ENCODE data around the gene IZUMO3.

Gene IZUMO3

GRCh38 chr9:24518545-24518944 lies 27.2 kb downstream of the IZUMO3 start:
- no peak overlapping the region for H3K27ac Mint-ChIP-seq
- no peak overlapping the region for H3K4me3 Mint-ChIP-seq
- no peak for TF ChIP-seq CTCF (IDR thresholded peaks at IDR 0.05; ENCODE audit: unreplicated experiment in 3 of 3)
- no peaks in the 10 kb centered on the region for H3K9me3 Mint-ChIP-seq
- no peaks in the 10 kb centered on the region for H3K36me3 Mint-ChIP-seq (ENCODE audit: low read depth)
- no peaks in the 10 kb centered on the region for H3K4me1 Mint-ChIP-seq
- no peaks in the 10 kb centered on the region for H3K27me3 Mint-ChIP-seq (ENCODE audit: low read depth)

DNA sequence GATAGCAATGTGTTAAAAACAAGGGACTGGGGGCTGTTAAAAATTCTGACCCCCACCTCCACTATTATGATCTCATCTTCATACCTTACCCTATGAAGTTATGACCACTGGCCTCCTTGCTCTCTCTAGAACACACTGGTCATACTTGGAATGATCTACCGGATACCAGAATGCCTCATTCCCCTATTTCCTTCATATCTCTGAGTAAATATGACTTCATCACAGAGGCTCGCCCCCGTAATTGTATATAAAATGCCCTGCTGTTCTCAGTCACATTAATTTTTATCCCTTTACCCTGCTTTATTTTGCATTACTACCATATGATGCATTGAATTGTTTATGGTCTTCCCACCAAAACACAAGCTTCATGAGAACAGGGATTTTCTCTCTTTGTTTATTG lies 29.2 kb downstream of the IZUMO3 start:
- H3K36me3 Mint-ChIP-seq (ENCODE audit: low read depth), result no peaks in the 10 kb centered on the region
- TF ChIP-seq CTCF (IDR thresholded peaks at IDR 0.05; ENCODE audit: unreplicated experiment in 3 of 3), result no peak

DNA sequence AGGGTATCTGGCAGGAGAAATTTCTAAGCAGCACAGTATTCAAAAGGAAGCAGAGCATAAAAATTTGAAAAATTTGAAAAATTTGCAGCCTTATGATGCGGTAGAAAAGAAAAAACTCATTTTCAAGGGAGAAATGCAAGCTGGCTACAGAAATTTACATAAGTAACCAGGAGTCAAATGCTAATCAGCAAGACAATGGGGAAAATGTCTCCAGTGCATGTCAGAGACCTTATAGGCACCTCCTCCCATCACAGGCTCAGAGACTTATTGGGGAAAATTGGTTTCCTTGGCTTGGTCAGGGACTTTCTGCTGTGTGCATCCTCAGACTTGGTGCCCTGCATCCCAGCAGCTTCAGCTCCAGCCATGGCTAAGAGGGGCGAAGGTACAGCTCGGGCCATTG lies 35.8 kb downstream of the IZUMO3 start:
- Mint-ChIP-seq H3K4me1 (peaks cover 8% of the 10 kb centered on the region), H3K9me3 (peaks cover 21% of the 10 kb centered on the region), H3K27me3 (ENCODE audit: low read depth) (no peaks in the 10 kb centered on the region), H3K4me3 (no peak overlapping the region), H3K36me3 (ENCODE audit: low read depth) (peaks cover 5% of the 10 kb centered on the region), H3K27ac (no peak overlapping the region)
- no peak for TF ChIP-seq CTCF (IDR thresholded peaks at IDR 0.05; ENCODE audit: unreplicated experiment in 3 of 3)

More for the DNA sequence above, 29.2 kb downstream of the IZUMO3 start:
- H3K4me3 Mint-ChIP-seq, result no peak overlapping the region
- peaks cover 4% of the 10 kb centered on the region for H3K9me3 Mint-ChIP-seq
- H3K4me1 Mint-ChIP-seq, result peaks cover 8% of the 10 kb centered on the region
- no peaks in the 10 kb centered on the region for H3K27me3 Mint-ChIP-seq (ENCODE audit: low read depth)
- H3K27ac Mint-ChIP-seq, result no peak overlapping the region

DNA sequence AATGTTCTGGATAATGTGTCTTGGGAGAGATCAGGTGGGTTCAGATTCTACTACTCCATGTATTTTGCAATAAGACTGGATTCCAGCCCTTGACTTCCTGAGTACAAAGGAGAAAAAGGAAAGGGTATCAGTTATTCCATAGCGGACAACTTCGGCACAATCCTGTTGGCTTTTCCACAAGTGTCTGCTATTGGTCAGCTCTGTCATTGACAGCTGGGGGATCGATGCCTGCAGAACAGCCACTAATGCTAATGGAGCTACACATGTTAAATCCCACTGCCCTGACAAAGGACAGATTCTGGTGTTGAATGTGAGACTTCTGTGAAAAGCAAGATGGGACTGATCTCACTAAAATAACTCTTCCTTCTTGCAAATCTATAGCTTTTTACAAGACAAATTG lies 41.2 kb downstream of the IZUMO3 start:
- Mint-ChIP-seq H3K27ac (no peak overlapping the region), H3K4me1 (peaks cover 9% of the 10 kb centered on the region), H3K36me3 (ENCODE audit: low read depth) (peaks cover 3% of the 10 kb centered on the region), H3K9me3 (peaks cover 7% of the 10 kb centered on the region), H3K4me3 (no peak overlapping the region), H3K27me3 (ENCODE audit: low read depth) (no peaks in the 10 kb centered on the region)
- TF ChIP-seq CTCF (IDR thresholded peaks at IDR 0.05; ENCODE audit: unreplicated experiment in 3 of 3), result no peak

- Mint-ChIP-seq H3K27ac (peak overlapping the region in 2 of 3 experiments; percentile 10 to 24), H3K36me3 (ENCODE audit: low read depth) (no peaks in the 10 kb centered on the region), H3K4me3 (no peak overlapping the region), H3K27me3 (ENCODE audit: low read depth) (no peaks in the 10 kb centered on the region), H3K9me3 (no peaks in the 10 kb centered on the region), H3K4me1 (peaks cover 15% of the 10 kb centered on the region)
- no peak for TF ChIP-seq CTCF (IDR thresholded peaks at IDR 0.05; ENCODE audit: unreplicated experiment in 3 of 3)
These were observed 43.3 kb downstream of the IZUMO3 start for GRCh38 chr9:24502206-24502937.

DNA sequence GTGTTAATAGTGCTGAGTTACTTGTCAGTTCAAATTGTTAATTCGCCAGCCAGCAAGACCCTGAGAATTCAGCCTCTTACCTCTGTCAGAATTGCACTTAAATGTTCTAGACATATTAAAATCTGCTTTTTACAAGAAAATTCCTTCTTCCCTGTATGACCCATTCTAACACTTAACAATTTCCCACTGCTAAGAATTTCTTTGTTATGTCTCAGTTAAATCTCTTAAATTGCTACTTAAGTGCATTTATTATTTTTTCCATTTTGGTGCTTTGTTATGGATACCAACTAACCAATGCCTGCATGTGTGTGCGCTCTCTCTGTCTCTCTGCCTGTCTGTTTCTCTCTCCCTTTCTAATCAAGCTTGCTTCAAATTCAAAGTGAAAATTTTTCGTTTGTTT lies 44.9 kb downstream of the IZUMO3 start:
- Mint-ChIP-seq H3K4me3 (no peak overlapping the region), H3K36me3 (ENCODE audit: low read depth) (no peaks in the 10 kb centered on the region), H3K27ac (no peak overlapping the region), H3K4me1 (peaks cover 15% of the 10 kb centered on the region), H3K9me3 (no peaks in the 10 kb centered on the region), H3K27me3 (ENCODE audit: low read depth) (no peaks in the 10 kb centered on the region)
- no peak for TF ChIP-seq CTCF (IDR thresholded peaks at IDR 0.05; ENCODE audit: unreplicated experiment in 3 of 3)
